ENCODE measurements around the gene CIPC.

Gene CIPC

GRCh38 chr14:77099425-77100167, 1.5 kb downstream of the CIPC start:
- in situ Hi-C loops (cut with HindIII; ENCODE audit: low sequenced_read_pairs) = no loop called here

DNA sequence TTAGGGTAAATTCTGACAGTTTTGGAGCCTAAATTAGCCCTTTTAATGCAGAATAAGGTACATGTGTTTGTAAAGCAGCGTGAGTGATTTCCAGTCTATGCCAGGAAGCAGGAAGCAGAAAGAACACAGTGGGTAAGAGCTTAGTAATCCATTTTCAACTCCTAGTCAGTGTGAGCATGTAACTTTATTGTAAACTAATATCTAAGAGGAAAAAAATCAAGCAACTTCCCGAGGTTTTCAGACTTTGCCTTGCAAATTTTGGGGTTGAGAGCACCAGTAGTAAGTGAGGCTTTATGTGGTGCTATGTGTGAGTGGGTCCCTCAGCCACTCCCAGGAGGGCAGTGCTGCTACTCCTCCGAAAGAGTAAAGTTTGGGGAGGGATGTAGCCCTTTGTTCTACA, 2.9 kb downstream of the CIPC start:
- in situ Hi-C loops (cut with HindIII; ENCODE audit: low sequenced_read_pairs) = no loop called here

DNA sequence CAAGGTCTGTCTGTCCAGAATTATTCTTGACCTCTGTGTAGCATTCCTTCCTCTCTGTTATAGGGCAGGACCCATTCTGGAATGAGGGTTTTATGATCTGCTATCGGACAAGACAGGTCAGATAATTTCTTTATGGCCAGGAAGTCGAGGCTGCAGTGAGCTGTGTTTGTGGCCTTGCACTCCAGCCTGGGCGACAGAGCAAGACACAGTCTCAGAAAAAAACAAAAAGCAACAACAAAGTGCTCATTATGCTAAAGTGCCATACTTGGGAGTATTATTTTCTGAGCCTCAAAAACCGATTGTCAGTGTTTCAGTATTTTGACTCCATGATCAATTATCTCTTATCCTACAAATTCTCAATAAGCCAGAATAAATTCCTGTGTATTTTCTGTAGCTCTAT, 4.1 kb downstream of the CIPC start:
- in situ Hi-C loops (cut with HindIII; ENCODE audit: low sequenced_read_pairs) = no loop called here

DNA sequence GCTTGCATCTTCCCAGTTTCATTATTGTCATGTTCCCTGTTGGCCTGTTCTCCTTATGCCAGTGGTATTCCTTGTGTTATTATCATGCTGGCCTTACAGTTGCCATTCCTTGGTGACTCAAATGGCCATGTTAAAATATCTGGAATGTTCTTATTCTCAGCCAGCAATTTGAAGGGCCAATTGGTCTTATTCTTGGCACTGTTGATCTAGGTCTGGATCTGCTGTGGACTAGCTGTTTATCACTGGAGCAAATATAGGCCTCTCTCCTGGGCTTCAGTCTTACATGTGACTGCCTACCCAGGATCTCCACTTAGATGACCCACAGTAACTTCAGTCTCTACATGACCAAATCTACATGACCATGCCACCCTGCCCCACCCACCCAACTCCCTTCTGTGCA, 5.4 kb downstream of the CIPC start:
- in situ Hi-C loops (cut with HindIII; ENCODE audit: low sequenced_read_pairs) = no loop called here

DNA sequence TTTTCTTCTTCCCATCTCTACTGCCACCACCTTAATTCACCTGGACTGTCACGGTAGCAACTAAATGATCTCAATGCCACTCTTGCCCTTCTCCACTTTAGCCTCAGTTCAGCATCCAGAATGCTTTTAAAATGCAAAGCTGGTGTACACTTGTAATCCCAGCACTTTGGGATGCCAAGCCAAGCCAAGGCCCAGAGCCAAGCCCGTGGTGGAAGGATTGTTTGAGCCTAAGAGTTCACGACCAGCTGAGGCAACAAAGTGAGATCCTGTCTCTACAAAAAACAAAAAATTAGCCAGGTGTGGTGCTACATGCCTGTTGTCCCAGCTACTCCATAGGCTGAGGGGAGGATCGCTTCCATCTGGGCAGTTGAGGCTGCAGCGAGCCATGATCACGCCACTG, 5.9 kb downstream of the CIPC start:
- in situ Hi-C loops (cut with HindIII; ENCODE audit: low sequenced_read_pairs) = no loop called here

GRCh38 chr14:77104393-77104792, 6.3 kb downstream of the CIPC start:
- in situ Hi-C loops (cut with HindIII; ENCODE audit: low sequenced_read_pairs) = no loop called here

GRCh38 chr14:77105145-77105939, 7.3 kb downstream of the CIPC start:
- in situ Hi-C loops (cut with HindIII; ENCODE audit: low sequenced_read_pairs) = no loop called here

GRCh38 chr14:77106666-77107065, 8.6 kb downstream of the CIPC start:
- in situ Hi-C loops (cut with HindIII; ENCODE audit: low sequenced_read_pairs) = no loop called here

DNA sequence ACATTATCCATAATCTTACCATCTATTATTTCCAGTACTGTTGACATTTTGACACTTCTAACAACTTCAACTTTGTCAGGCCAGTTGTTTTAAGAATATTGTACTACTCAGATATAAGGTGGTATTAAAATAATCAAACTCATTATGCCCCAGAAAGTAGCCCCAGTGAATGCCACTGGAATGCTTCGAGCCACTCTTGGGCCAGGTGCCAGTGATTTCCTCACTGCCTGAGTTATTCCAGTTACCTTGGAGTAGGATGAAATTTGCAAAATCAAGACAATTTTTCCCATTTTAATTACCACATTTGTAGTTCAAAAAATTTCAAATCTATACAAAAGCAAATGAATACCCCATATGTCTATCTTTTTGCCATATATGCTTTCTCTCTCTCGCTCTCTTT, 9.2 kb downstream of the CIPC start:
- in situ Hi-C loops (cut with HindIII; ENCODE audit: low sequenced_read_pairs) = no loop called here

- in situ Hi-C loops (cut with HindIII; ENCODE audit: low sequenced_read_pairs) = no loop called here
Measured at GRCh38 chr14:77108753-77109152, 10.7 kb downstream of the CIPC start.

GRCh38 chr14:77109656-77110055, 11.6 kb downstream of the CIPC start:
- in situ Hi-C loops (cut with HindIII; ENCODE audit: low sequenced_read_pairs) = loop anchor here (5.0 kb wide), 1 partner anchor 68 kb away; no protein-coding TSS in a partner anchor

GRCh38 chr14:77110286-77110685, 12.2 kb downstream of the CIPC start:
- in situ Hi-C loops (cut with HindIII; ENCODE audit: low sequenced_read_pairs) = loop anchor here (5.0 kb wide), 1 partner anchor 67 kb away; no protein-coding TSS in a partner anchor

GRCh38 chr14:77111021-77111420, 13.0 kb downstream of the CIPC start:
- in situ Hi-C loops (cut with HindIII; ENCODE audit: low sequenced_read_pairs) = loop anchor here (5.0 kb wide), 1 partner anchor 66 kb away; no protein-coding TSS in a partner anchor

GRCh38 chr14:77113644-77114043, 15.6 kb downstream of the CIPC start:
- in situ Hi-C loops (cut with HindIII; ENCODE audit: low sequenced_read_pairs) = loop anchor here (5.0 kb wide), 1 partner anchor 64 kb away; no protein-coding TSS in a partner anchor

GRCh38 chr14:77114609-77115008, 16.6 kb downstream of the CIPC start:
- in situ Hi-C loops (cut with HindIII; ENCODE audit: low sequenced_read_pairs) = loop anchor here (5.0 kb wide), 1 partner anchor 63 kb away; no protein-coding TSS in a partner anchor

- in situ Hi-C loops (cut with HindIII; ENCODE audit: low sequenced_read_pairs) = no loop called here
Measured at GRCh38 chr14:77116172-77116817, 18.2 kb downstream of the CIPC start.

DNA sequence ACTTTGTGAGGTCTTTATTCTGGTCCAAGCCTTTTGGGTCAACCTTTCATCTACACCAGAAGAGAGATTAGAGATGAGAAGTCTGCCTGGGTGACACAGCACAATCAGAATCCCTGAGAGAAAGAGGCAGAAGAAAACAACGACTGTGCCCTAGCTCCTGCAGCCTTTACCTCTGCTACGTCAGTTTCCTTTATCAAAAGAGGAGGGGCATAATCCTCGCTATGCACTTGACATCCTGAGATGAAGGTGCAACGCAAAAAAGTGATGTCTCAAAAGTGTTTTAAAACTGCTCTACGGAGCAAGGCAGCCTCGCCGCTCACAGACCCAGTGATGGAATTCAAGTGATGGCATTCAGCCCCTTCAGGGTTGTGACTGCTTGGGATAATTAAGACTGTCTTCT, 21.8 kb downstream of the CIPC start:
- in situ Hi-C loops (cut with HindIII; ENCODE audit: low sequenced_read_pairs) = no loop called here

DNA sequence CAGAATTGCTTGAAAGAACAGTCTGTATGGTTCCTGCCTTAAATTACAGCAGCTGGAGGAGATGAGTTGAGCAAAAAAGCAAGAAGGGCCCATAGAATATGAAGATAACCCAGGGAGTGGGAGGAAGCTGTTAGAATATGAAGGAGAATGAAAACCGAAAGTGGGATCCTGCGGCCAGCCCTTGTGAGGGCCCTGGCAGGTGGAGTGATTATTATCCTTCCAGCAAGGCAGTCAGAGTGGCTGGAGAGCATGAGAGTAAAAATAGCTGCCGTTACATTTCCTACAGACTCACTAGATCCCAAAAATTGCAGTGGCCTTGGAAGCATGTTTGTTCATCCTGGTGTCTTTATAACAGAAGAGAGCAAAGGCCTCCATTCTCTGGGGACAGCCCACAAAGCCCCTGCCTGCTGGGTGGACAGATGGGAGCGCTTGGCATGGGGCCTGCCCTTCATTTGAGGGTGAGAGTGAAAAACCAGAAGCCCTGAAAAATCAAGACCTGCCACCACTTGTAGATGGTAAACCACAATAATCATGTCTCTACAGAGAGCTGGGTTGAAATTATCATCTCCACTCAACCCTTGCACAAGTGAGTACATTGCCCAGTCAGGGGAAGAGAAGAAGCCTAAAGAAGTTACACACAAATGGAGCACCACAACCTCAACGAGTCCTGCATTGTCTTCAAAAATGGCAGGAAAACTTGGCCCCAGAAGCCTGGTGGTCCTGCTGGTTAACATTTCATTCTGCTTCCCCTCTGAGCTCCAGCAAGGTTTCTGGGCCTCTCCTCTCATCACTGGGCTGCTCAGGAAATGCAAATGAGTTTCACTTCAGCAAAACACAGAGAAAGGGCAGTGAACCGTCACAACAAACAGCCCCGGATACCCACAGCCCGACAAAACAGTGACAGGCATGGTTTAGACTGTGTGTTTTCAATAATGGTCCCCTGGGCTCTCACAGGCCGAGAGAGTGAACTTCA, 23.0 kb downstream of the CIPC start:
- in situ Hi-C loops (cut with HindIII; ENCODE audit: low sequenced_read_pairs) = no loop called here

- in situ Hi-C loops (cut with HindIII; ENCODE audit: low sequenced_read_pairs) = no loop called here
Measured at GRCh38 chr14:77122526-77123125, 24.6 kb downstream of the CIPC start.

Data from endothelial cell of hepatic sinusoid (primary cell).